ENCODE measurements around the gene RGS6. TPM values are rescaled to one million over a fixed set of nuclear protein-coding genes. Genes with fewer than 3 reads are reported as not detected.

RGS6 gene
- total RNA-seq, 6 donors from 2014 or later: 0.83 to 12.9 (median 2.2) TPM; not detected in 1

- Histone ChIP-seq H3K36me3 (no peaks in the 10 kb centered on the region), H3K4me3 (no peak overlapping the region), H3K27ac (no peak overlapping the region), H3K9me3 (no peaks in the 10 kb centered on the region), H3K4me1 (peaks cover 0 to 9% (median 2%) of the 10 kb centered on the region in 4 donors), H3K27me3 (no peaks in the 10 kb centered on the region)
- 92 to 96% methylated on average over 4 of the region's 4 CpGs for WGBS, 2 donors
- no peak for DNase-seq
- TF ChIP-seq CTCF (IDR thresholded peaks at IDR 0.05) (no peak), POLR2AphosphoS5 (IDR thresholded peaks at IDR 0.05) (no peak)
- no peak for ATAC-seq (ENCODE audit: low FRiP score in 2 of 2)
Measured at GRCh38 chr14:72612041-72612440, 679.8 kb downstream of the RGS6 start.

GRCh38 chr14:72613231-72613974, 681.2 kb downstream of the RGS6 start:
- Histone ChIP-seq H3K36me3 (no peaks in the 10 kb centered on the region), H3K4me1 (peaks cover 0 to 9% (median 2%) of the 10 kb centered on the region in 4 donors), H3K4me3 (no peak overlapping the region), H3K27ac (no peak overlapping the region), H3K9me3 (no peaks in the 10 kb centered on the region), H3K27me3 (no peaks in the 10 kb centered on the region)
- no peak for ATAC-seq (ENCODE audit: low FRiP score in 2 of 2)
- 59 to 61% methylated on average over 10 to 13 of the region's 13 CpGs for WGBS, 2 donors
- DNase-seq: peak in 1 of 2 donors; percentile 72
- TF ChIP-seq EP300 (IDR thresholded peaks at IDR 0.05) (no peak), POLR2A (IDR thresholded peaks at IDR 0.05) (no peak), CTCF (IDR thresholded peaks at IDR 0.05) (no peak), POLR2AphosphoS5 (IDR thresholded peaks at IDR 0.05) (no peak)

GRCh38 chr14:72613975-72614319, 681.7 kb downstream of the RGS6 start:
- no peaks in the 10 kb centered on the region for H3K27me3 ChIP-seq
- 86 to 90% methylated on average over 1 to 2 of the region's 2 CpGs for WGBS, 2 donors
- no peaks in the 10 kb centered on the region for H3K9me3 ChIP-seq
- ATAC-seq (ENCODE audit: low FRiP score in 2 of 2): no peak
- no peak for DNase-seq
- H3K36me3 ChIP-seq: no peaks in the 10 kb centered on the region
- TF ChIP-seq POLR2A (IDR thresholded peaks at IDR 0.05) (no peak), CTCF (IDR thresholded peaks at IDR 0.05) (no peak), EP300 (IDR thresholded peaks at IDR 0.05) (no peak), POLR2AphosphoS5 (IDR thresholded peaks at IDR 0.05) (no peak)
- H3K27ac ChIP-seq: no peak overlapping the region
- H3K4me3 ChIP-seq: no peak overlapping the region
- H3K4me1 ChIP-seq: peaks cover 0 to 9% (median 2%) of the 10 kb centered on the region in 4 donors

GRCh38 chr14:72614365-72614764, 682.1 kb downstream of the RGS6 start:
- no peak for ATAC-seq (ENCODE audit: low FRiP score in 2 of 2)
- H3K27me3 ChIP-seq: no peaks in the 10 kb centered on the region
- no peak overlapping the region for H3K27ac ChIP-seq
- no peaks in the 10 kb centered on the region for H3K9me3 ChIP-seq
- DNase-seq: no peak
- no peaks in the 10 kb centered on the region for H3K36me3 ChIP-seq
- peaks cover 0 to 9% (median 2%) of the 10 kb centered on the region in 4 donors for H3K4me1 ChIP-seq
- TF ChIP-seq POLR2A (IDR thresholded peaks at IDR 0.05): no peak
- no peak for TF ChIP-seq CTCF (IDR thresholded peaks at IDR 0.05)
- no peak for TF ChIP-seq POLR2AphosphoS5 (IDR thresholded peaks at IDR 0.05)
- TF ChIP-seq EP300 (IDR thresholded peaks at IDR 0.05): no peak
- 74 to 85% methylated on average over 3 of the region's 3 CpGs for WGBS, 2 donors
- H3K4me3 ChIP-seq: no peak overlapping the region

- peaks cover 0 to 9% (median 2%) of the 10 kb centered on the region in 4 donors for H3K4me1 ChIP-seq
- ATAC-seq (ENCODE audit: low FRiP score in 2 of 2) (no peak), DNase-seq (no peak)
- no peak overlapping the region for H3K4me3 ChIP-seq
- H3K9me3 ChIP-seq: no peaks in the 10 kb centered on the region
- H3K27ac ChIP-seq: no peak overlapping the region
- H3K36me3 ChIP-seq: no peaks in the 10 kb centered on the region
- TF ChIP-seq POLR2AphosphoS5 (IDR thresholded peaks at IDR 0.05) (no peak), CTCF (IDR thresholded peaks at IDR 0.05) (no peak), POLR2A (IDR thresholded peaks at IDR 0.05) (no peak), EP300 (IDR thresholded peaks at IDR 0.05) (no peak)
- 72 to 77% methylated on average over 9 to 11 of the region's 11 CpGs for WGBS, 2 donors
- no peaks in the 10 kb centered on the region for H3K27me3 ChIP-seq
Measured at GRCh38 chr14:72614891-72615415, 682.7 kb downstream of the RGS6 start.
